22Rv1 (cell line): ENCODE data around the gene PPP3CA.

ENCODE experiments used
- H3K27ac ChIP-seq: fragments of 450-650 bp; 2 replicates; pipeline ENCODE4 v1.5.1; 2017
- ZFX ChIP-seq: fragments of 450-650 bp; IDR thresholded peaks from 2 replicates; pipeline ENCODE4 v1.6.1; 2017; ENCODE audit warnings: antibody characterized with exemption, borderline replicate concordance
- TF ChIP-seq, protein P1 (sequence below): fragments of 450-650 bp; IDR thresholded peaks from 2 replicates; pipeline ENCODE4 v1.5.1; 2017; ENCODE audit warnings: mild to moderate bottlenecking

Gene PPP3CA

DNA sequence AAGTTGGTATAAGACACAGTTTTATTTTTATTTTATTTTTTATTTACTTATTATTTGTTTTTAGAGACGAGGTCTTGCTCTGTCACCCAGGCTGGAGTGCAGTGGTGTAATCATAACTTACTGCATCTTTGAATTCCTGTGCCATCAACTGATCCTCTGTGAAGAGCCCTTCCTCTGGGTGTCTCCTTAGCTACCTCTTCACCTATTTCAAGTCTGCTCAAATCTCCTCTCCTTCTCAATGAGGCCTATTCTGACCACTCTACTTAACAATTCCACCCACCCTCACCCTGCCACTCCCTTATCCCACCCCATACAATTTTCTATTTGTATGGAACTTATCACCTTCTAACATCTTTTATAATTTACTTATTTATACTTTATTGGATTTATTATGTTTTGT is 183.4 kb downstream of the PPP3CA start:
- H3K27ac ChIP-seq, result peak overlapping the region; percentile 97
- TF ChIP-seq, protein P1, sequence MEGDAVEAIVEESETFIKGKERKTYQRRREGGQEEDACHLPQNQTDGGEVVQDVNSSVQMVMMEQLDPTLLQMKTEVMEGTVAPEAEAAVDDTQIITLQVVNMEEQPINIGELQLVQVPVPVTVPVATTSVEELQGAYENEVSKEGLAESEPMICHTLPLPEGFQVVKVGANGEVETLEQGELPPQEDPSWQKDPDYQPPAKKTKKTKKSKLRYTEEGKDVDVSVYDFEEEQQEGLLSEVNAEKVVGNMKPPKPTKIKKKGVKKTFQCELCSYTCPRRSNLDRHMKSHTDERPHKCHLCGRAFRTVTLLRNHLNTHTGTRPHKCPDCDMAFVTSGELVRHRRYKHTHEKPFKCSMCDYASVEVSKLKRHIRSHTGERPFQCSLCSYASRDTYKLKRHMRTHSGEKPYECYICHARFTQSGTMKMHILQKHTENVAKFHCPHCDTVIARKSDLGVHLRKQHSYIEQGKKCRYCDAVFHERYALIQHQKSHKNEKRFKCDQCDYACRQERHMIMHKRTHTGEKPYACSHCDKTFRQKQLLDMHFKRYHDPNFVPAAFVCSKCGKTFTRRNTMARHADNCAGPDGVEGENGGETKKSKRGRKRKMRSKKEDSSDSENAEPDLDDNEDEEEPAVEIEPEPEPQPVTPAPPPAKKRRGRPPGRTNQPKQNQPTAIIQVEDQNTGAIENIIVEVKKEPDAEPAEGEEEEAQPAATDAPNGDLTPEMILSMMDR, result no peak

DNA sequence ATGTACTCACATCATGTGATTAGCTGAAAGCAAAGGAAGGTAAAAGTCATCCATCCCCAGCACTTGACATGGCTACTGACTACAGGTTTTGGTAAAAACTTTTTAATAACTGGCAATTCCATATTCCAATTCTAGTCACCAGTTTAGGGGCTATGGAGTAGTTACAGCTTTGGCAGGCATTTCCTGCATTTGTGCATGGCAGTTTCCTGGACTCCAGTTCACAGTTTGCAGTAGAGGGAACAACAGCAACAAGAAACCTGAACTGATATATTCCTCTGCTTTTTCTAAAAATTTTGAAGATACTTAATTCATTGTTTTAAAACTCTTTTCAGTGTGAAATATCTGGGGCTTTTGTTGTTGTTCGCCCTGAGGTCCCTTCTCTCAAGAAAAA is 184.3 kb downstream of the PPP3CA start:
- TF ChIP-seq, protein P1, result no peak
- TF ChIP-seq ZFX, result no peak
- H3K27ac ChIP-seq, result peak overlapping the region; percentile 97

DNA sequence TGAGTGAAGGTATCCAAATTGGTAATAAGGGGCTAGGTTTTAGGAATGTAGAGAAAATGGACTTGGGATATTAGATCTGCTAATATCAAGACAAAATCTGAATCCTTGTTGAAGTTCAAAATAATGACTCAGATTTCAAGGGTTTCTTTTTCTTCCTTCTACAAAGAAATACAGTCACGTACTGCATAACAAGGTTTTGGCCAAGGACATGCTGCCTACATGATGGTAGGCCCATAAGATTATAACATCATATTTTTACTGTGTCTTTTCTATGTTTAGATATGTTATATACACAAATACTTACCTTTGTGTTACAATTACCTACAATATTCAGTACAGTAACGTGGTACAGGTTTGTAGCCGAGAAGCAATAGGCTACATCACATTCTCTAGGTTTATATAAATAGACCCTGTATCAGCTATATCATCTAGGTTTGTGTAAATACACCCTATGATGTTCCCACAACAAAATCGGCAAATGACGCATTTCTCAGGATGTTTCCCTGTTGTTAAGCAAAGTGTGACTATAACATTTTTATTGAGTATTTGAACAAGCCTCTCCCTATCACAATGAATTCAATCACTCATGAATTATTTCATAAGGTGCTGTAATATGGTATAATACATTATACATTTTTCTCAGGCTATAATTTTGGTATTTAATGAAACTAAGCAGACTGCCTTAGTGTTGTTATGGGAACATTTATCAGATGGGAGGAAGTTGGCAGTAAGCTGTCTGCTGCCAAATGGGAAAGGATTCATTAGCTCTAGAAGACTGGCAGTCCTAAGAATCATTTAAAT is 186.3 kb downstream of the PPP3CA start:
- TF ChIP-seq, protein P1, result no peak
- TF ChIP-seq ZFX, result no peak
- H3K27ac ChIP-seq, result peak overlapping the region; percentile 97

DNA sequence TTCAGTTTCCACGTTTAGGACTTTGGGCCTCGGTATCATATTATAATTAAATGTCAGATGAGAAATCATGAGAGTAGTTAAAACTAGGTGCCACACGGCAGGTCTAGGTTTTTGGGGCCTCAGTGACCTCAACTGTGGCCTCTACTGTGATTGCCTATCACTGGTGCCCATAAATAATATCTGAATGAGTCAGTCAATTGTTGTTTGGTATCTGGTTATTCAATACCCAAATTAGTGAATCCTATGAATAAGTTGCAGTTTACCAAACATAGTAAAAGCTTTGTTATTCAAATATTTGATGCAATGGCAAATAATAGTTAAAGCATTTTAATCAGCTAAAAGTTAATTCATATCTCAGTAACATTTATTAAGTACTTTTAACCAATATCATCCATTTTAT is 188.8 kb downstream of the PPP3CA start:
- peak overlapping the region; percentile 97 for H3K27ac ChIP-seq
- TF ChIP-seq, protein P1, result no peak
- no peak for TF ChIP-seq ZFX

DNA sequence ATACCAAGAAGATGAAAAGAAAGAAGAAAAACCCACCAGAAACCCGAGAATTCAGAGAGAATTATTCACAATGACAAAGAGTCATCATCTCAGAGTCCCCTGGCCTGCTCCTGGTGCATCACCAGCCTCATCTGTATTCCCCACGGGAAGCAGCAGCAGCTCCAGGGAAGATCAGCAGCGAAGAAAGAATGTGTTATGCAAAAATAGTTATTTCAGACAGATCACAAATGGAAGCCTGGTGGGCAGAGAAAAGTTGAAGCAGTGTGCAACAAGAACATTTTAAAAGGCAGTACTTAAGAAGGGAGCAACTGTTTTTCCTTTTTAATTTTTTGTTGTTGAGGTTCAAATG is 189.2 kb downstream of the PPP3CA start:
- TF ChIP-seq ZFX, result no peak
- TF ChIP-seq, protein P1, result no peak
- peak overlapping the region; percentile 97 for H3K27ac ChIP-seq

DNA sequence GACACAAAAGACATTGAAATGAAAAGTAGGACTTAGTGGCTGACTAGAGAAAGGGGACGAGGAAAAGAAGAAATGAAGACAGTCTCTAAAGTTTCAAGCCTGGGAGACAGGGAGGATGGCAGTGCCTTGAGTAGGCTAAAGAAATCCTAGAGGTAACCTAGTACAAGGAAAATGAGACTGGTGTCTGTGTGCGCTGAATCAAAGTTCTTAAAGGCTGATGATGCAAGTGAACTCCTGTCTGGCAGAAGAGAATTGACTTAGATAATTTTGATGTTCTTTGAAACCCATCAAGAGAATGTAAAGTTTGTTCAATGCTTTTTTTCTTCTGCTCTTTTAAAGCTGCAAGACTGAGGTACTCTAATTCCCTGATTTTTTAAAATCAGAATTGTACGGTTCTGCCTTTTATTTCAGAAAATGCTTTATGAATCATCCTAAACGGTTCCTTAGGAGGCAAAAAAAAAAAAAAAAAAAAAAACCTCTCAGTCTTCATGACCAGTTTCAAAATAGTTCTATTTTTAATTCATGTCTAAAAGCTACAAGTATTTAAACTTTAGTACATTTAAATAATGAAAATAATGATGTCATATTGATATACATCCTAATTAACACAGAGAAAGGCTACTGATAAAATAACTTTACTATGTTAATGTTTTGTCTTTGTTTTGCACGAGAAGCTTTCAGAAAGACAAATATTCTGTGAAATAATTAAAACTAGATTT is 189.8 kb downstream of the PPP3CA start:
- H3K27ac ChIP-seq, result peak overlapping the region; percentile 97
- TF ChIP-seq, protein P1, result no peak
- TF ChIP-seq ZFX, result no peak

DNA sequence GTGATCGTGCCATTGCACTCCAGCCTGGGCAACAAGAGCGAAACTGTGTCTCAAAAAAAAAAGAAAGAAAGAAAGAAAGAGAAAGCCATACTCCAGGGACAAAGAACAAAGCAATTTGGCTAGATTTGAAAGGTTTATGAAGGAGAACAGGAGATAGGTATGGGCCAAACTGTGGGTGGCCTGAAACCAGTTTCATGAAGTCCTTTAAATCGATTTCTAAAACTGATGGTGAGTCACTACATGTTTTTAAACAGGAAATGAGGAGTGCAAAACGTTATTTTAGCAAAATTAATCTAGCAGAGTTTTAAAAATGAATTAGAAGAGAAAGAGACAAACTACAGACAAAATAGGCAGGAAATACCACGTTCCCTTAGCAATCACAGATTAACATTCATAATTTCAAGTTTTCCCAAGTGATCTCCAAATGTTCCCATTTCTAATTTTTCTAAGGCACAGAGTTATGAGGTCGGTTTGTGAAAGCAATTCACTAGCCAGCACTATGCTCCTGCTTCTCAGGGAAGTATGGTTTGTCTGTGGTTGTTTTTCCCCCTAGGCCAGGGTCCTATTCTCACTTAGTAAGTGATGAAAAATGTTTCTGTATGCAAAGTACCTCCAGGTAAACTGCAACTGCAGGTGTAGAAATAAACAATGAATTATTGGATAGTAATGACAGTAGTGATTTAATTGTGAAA is 190.6 kb downstream of the PPP3CA start:
- TF ChIP-seq, protein P1, result no peak
- TF ChIP-seq ZFX, result no peak
- H3K27ac ChIP-seq, result peak overlapping the region; percentile 97
